GM23248 (cell line): ENCODE measurements around the gene NSUN2.

Source experiments
- EZH2 ChIP-seq: fragments of 200-600 bp; sonication (generic); IDR thresholded peaks from 2 replicates; pipeline ENCODE4 v1.6.1; 2018; ENCODE audit warnings: antibody characterized with exemption, mild to moderate bottlenecking; ENCODE audit not compliant: insufficient read depth, poor library complexity, severe bottlenecking
- EZH2phosphoT487 ChIP-seq: fragments of 200-600 bp; sonication (generic); IDR thresholded peaks from 2 replicates; pipeline ENCODE4 v1.6.1; 2018; ENCODE audit warnings: antibody characterized with exemption, moderate library complexity, mild to moderate bottlenecking, low read depth; ENCODE audit not compliant: insufficient read depth

GRCh38 chr5:6595405-6595804, 37.4 kb downstream of the NSUN2 start:
- no peak for TF ChIP-seq EZH2
- no peak for TF ChIP-seq EZH2phosphoT487
